ENCODE data around the gene INPP5A. TPM values are rescaled to one million over a fixed set of nuclear protein-coding genes. Genes with fewer than 3 reads are reported as not detected.
"Not testable (repeated sequence)": the region's sequence is repeated elsewhere in the genome, so short reads cannot be mapped to it uniquely, and the experiment has no call there.

The INPP5A gene
- total and polyA plus RNA-seq, 5 donors: 60.0 to 116 (median 97.8) TPM

DNA sequence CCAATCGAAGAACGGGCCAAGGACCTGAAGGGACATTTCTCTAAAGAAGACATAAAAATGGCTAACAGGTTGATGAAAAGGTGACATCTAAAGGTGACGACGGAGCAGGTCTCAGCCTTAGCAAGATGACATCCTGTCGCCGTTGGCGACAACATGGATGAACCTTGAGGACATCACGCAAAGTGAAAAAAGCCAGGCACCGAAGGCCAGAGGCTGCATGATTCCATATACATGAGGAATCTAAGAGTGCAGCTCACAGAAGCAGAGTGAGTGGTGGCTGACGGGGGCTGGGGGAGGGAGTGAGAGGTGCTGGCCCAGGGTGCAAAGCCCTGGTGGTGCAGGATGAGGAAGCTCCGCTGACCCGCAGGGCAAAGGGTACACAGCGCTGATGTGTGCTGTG, 282.5 kb downstream of the INPP5A start:
- peak in 1 of 3 donors; percentile 20 for DNase-seq
- Histone ChIP-seq H3K4me1 (ENCODE audit: control insufficient read depth, insufficient read depth, low read length) (no peaks in the 10 kb centered on the region), H3K27me3 (ENCODE audit: control insufficient read depth, insufficient read depth) (no peaks in the 10 kb centered on the region), H3K27ac (ENCODE audit: low read length) (no peak overlapping the region), H3K4me3 (ENCODE audit: low read length) (no peak overlapping the region), H3K9me3 (ENCODE audit: control insufficient read depth, low read length) (no peaks in the 10 kb centered on the region)
- no peak for ATAC-seq
- 88% methylated on average over 13 of the region's 13 CpGs for WGBS
- intact Hi-C loops (cut with DNase I): no loop called here

DNA sequence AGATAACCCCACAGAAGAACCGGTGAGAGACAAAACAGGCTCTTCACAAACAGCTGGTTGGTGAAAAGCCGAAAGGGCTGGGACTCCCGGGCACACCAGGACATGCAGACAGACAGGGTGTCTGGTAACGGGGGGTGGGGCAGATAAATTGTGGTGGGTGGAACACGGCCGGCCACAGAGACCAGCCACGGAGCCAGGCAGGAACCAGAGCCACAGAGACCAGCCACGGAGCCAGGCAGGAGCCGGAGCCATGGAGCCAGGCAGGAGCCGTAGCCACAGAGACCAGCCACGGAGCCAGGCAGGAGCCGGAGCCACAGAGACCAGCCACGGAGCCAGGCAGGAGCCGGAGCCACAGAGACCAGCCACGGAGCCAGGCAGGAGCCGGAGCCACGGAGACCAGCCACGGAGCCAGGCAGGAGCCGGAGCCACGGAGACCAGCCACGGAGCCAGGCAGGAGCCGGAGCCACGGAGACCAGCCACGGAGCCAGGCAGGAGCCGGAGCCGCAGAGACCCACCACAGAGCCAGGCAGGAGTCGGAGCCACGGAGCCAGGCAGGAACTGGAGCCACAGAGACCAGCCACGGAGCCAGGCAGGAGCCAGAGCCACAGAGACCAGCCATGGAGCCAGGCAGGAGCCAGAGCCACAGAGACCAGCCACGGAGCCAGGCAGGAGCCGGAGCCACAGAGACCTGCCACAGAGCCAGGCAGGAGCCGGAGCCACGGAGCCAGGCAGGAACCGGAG, 288.4 kb downstream of the INPP5A start:
- H3K27ac ChIP-seq (ENCODE audit: low read length); ATAC-seq; H3K4me3 ChIP-seq (ENCODE audit: low read length); H3K4me1 ChIP-seq (ENCODE audit: control insufficient read depth, insufficient read depth, low read length); H3K27me3 ChIP-seq (ENCODE audit: control insufficient read depth, insufficient read depth); intact Hi-C loops (cut with DNase I); H3K9me3 ChIP-seq (ENCODE audit: control insufficient read depth, low read length): not testable (repeated sequence)
- DNase-seq: peak in 1 of 3 donors; percentile 40
- 94% methylated on average over 34 of the region's 34 CpGs for WGBS

DNA sequence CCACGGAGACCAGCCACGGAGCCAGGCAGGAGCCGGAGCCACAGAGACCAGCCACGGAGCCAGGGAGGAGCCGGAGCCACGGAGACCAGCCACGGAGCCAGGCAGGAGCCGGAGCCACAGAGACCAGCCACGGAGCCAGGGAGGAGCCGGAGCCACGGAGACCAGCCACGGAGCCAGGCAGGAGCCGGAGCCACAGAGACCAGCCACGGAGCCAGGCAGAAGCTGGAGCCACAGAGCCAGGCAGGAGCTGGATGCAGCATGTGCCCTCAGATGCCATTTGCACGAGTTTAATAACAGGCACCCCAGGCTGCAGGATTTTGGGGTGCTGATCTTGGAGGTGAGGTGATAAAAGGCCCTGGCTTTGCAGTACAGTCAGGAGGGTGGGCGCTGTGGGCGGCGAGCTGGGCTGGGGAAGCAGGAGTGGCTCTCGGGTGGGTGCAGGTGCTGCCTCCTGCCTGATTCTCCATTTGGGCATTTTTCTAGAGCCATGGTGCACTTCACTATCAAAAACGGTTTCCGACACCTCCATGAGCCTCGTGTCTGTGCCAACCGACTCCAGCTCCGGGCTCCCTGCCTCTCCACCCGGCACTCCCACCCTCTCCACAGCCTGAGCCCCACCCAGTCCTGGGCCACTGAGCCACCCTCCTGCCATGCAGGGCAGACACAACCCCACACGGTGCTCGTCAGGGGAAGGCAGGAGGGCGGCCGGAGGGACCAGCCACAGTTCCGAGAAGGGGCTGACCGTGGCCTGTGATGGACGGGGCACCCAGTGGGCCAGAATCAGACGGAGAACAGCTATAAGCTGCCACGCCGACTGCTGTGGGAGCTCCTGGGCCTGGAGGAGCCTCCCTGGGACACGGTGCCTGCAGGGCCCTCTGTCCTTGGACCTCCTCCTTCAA, 289.2 kb downstream of the INPP5A start:
- ATAC-seq (no peak), DNase-seq (peak in 1 of 3 donors; percentile 34)
- no peaks in the 10 kb centered on the region for H3K27me3 ChIP-seq (ENCODE audit: control insufficient read depth, insufficient read depth)
- 92% methylated on average over 36 of the region's 36 CpGs for WGBS
- no peaks in the 10 kb centered on the region for H3K9me3 ChIP-seq (ENCODE audit: control insufficient read depth, low read length)
- intact Hi-C loops (cut with DNase I): no loop called here
- no peak overlapping the region for H3K27ac ChIP-seq (ENCODE audit: low read length)
- H3K4me3 ChIP-seq (ENCODE audit: low read length): no peak overlapping the region
- no peaks in the 10 kb centered on the region for H3K4me1 ChIP-seq (ENCODE audit: control insufficient read depth, insufficient read depth, low read length)

DNA sequence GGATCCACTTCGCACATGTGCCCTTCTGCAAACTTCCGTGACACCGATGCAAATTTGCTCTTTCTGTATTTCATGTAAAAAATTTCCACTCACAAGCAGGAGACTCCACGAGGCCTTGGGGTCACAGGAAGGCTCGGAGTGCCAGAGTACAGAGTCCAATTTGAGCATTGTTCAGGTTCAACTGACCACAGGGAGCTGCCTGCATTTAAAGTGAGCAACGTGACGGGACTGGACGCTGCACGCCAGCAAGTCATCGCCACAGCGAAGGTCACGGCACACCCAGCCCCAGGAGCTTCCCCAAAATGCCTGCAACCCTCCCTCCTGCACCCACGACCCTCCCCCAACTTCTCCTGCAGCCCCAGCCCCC, 289.8 kb downstream of the INPP5A start:
- H3K27me3 ChIP-seq (ENCODE audit: control insufficient read depth, insufficient read depth): no peaks in the 10 kb centered on the region
- no peak overlapping the region for H3K4me3 ChIP-seq (ENCODE audit: low read length)
- DNase-seq (no peak), ATAC-seq (no peak)
- H3K9me3 ChIP-seq (ENCODE audit: control insufficient read depth, low read length): no peaks in the 10 kb centered on the region
- no peaks in the 10 kb centered on the region for H3K4me1 ChIP-seq (ENCODE audit: control insufficient read depth, insufficient read depth, low read length)
- 79% methylated on average over 13 of the region's 13 CpGs for WGBS
- no peak overlapping the region for H3K27ac ChIP-seq (ENCODE audit: low read length)
- intact Hi-C loops (cut with DNase I): no loop called here

DNA sequence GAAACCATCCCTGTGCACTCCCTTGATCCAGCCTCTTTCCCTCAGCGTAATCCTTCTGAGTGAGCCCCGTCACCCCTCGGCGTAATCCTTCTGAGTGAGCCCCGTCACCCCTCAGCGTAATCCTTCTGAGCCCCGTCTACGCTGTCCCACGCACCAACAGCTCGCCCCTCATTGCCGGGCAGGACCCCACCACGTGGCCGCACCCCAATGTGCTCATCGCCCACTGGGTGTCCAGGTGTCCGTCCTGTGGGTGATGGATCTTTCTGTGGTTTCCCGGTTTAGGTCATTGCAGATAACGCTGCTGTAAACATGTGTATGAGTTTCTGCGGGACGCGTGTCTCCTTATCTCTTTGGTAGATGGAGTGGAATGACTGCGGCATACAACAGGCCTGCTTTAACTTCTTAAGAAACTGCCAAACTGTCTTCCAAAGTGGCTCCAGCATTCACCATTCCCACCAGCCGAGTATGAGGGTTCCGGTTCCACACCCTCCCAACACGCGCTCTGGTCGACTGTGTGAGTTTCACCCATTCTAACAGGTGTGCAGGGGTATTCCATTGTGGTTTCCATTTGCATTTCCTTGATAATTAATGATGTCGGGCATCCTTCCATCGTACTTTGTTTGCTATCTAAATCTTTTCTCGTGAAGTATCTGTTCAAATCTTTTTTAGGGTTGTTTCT, 290.4 kb downstream of the INPP5A start:
- Histone ChIP-seq H3K9me3 (ENCODE audit: control insufficient read depth, low read length) (no peaks in the 10 kb centered on the region), H3K4me3 (ENCODE audit: low read length) (no peak overlapping the region), H3K27ac (ENCODE audit: low read length) (no peak overlapping the region), H3K27me3 (ENCODE audit: control insufficient read depth, insufficient read depth) (no peaks in the 10 kb centered on the region), H3K4me1 (ENCODE audit: control insufficient read depth, insufficient read depth, low read length) (no peaks in the 10 kb centered on the region)
- WGBS: 82% methylated on average over 29 of the region's 29 CpGs
- DNase-seq (peak in 1 of 3 donors; percentile 41), ATAC-seq (no peak)
- intact Hi-C loops (cut with DNase I): no loop called here

DNA sequence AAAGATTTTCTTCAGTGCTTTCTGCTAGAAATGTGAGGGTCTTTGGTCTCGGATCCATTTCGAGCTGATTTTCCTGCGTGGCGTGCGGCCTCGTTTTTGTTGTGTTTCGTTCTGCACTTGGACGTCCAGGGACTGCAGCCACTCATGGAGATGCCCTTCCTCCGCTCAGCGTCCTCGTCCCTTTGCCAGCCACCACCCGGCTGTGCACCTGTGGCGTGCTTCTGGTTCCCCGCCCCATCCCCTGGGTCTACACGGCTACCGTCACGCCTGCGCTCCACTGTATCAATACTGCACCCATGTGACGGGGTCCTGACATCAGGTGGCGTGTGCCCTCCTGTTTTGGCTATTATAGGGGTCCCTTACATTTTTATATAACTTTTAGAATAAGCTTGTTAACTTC, 291.1 kb downstream of the INPP5A start:
- DNase-seq (no peak), ATAC-seq (no peak)
- Histone ChIP-seq H3K27ac (ENCODE audit: low read length) (no peak overlapping the region), H3K4me1 (ENCODE audit: control insufficient read depth, insufficient read depth, low read length) (no peaks in the 10 kb centered on the region), H3K27me3 (ENCODE audit: control insufficient read depth, insufficient read depth) (no peaks in the 10 kb centered on the region), H3K4me3 (ENCODE audit: low read length) (no peak overlapping the region), H3K9me3 (ENCODE audit: control insufficient read depth, low read length) (no peaks in the 10 kb centered on the region)
- intact Hi-C loops (cut with DNase I): no loop called here
- 92% methylated on average over 20 of the region's 20 CpGs for WGBS

DNA sequence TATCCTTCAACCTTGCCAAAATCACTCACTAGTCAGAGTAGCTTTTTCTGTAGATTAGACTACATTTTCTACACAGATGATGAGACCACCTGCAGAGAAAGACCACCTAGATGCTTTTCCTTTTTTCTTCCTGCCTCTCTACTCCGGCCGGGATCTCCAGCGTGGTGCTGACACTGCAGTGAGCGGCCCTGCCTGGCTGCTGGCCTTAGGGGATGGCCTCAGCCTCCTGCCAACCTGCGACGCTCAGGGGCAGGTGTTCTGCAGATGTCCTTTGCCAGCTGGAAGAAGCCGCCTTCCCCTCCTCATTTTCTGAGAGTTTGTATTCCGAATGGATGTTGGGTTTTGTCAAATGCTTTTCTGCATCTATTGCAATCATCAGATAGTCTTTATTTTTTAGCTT, 291.8 kb downstream of the INPP5A start:
- Histone ChIP-seq H3K9me3 (ENCODE audit: control insufficient read depth, low read length) (no peaks in the 10 kb centered on the region), H3K27ac (ENCODE audit: low read length) (no peak overlapping the region), H3K27me3 (ENCODE audit: control insufficient read depth, insufficient read depth) (no peaks in the 10 kb centered on the region), H3K4me1 (ENCODE audit: control insufficient read depth, insufficient read depth, low read length) (no peaks in the 10 kb centered on the region), H3K4me3 (ENCODE audit: low read length) (no peak overlapping the region)
- DNase-seq (no peak), ATAC-seq (no peak)
- WGBS: 75% methylated on average over 8 of the region's 8 CpGs
- intact Hi-C loops (cut with DNase I): no loop called here

DNA sequence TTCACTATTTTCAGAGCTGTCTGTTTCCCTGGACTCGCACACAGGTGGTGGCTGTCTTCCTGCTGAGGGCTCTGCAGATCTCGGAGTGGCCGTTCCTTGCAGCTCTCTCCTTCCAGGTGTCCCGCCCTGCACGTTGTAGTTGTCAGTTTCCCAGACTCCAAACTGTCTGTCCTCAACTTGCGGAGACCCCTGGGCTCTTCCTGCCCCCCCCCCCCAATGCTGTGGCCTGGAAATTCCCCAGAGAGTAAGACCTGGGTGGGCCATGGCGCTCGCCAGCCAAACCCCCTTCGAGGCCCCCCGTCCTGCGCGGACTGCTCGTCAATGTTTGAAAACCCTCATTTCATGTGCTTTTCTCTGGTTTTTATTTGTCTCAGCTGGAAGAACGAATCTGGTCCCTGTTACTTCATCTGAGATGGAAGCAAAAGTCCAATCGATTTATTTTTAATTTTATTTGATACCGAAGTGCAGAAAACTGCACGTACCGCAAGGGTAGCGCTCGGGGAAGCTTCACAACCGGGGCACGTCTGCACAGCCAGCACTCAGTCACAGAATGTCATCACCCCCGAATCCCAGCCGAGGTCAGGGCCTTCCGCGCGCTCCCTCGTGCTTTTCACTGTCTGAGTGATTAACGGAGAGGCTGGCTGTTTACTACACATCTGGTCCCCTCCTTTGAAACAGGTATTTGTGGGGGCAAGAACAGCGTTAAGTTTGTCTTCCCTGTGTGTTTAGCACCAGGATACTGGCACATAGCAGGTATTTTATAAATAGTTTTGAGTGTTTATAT, 294.8 kb downstream of the INPP5A start:
- Histone ChIP-seq H3K9me3 (ENCODE audit: control insufficient read depth, low read length) (no peaks in the 10 kb centered on the region), H3K27me3 (ENCODE audit: control insufficient read depth, insufficient read depth) (no peaks in the 10 kb centered on the region), H3K4me3 (ENCODE audit: low read length) (no peak overlapping the region), H3K4me1 (ENCODE audit: control insufficient read depth, insufficient read depth, low read length) (no peaks in the 10 kb centered on the region), H3K27ac (ENCODE audit: low read length) (no peak overlapping the region)
- DNase-seq (no peak), ATAC-seq (no peak)
- intact Hi-C loops (cut with DNase I): loop anchor here in 1 of 4 donors (10.0 kb wide), 1 partner anchor 178 kb away; no protein-coding TSS in a partner anchor
- WGBS: 50% methylated on average over 30 of the region's 30 CpGs
